GM19240 (cell line): Measurements from ENCODE around the gene TAB3.

Experiments used
- DNase-seq: peaks from one replicate; pipeline ENCODE4 v3.0.0; 2011; ENCODE audit warnings: low spot score; ENCODE audit not compliant: insufficient read length

TAB3 gene

GRCh38 chrX:30885136-30885535, 3.9 kb downstream of the TAB3 start:
- no peak for DNase-seq

GRCh38 chrX:30883138-30883537, 5.9 kb downstream of the TAB3 start:
- no peak for DNase-seq

- DNase-seq = no peak
These were observed 7.3 kb downstream of the TAB3 start for GRCh38 chrX:30881797-30882196.

GRCh38 chrX:30881390-30881789, 7.7 kb downstream of the TAB3 start:
- no peak for DNase-seq

DNA sequence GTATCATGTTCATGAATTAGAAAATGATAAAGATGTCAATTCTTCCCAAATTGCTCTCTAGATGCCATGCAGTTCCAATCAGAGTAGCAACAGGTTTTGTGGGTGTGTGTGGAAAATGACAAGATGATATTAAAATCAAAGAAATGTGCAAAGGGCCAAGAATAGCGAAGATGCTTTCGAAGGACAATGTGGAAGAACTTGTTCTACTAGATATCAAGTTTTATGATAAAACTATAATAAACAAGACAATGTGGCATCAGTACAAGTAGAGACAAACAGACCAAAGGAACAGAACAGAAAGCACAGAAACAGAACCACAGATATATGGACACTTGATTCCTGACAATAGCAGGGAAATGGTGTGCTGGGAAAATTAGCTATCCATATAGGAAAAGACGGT, 9.0 kb downstream of the TAB3 start:
- no peak for DNase-seq

DNA sequence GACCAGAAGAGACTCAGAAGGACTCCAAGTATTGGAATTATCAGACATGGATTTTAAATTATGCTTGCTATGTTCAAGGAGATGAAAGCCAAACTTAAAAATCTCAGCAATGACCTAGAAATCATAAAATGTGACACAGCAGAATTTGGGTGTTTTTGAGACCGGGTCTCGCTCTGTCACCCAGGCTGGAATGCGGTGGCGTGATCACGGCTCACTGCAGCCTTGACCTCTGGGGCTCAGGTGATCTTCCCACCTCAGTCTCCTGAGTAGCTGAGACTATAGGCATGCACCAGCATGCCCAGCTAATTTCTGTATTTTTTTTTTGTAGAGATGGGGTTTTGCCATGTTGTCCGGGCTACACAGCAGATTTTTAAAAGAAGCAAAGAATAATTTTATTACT, 12.7 kb downstream of the TAB3 start:
- no peak for DNase-seq

DNA sequence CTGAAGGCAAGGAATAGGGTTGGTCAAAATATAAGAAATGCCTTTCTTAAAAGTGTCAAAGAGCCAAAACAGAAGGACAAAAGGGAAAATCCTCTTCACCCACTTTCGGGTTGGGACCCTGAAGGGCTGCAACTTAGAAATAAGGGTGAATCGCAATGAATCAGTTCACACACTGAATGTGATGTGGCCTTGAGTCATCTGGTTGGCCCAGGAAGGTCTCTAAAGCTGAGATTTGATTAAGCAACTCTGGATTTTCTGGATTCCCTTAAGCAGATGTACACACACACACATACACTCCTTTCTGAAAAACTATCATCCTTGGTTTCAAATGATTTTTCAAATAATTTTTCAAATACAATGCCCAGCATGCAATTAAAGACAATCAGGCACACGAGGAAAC, 13.1 kb downstream of the TAB3 start:
- no peak for DNase-seq

GRCh38 chrX:30874851-30875250, 14.2 kb downstream of the TAB3 start:
- no peak for DNase-seq

GRCh38 chrX:30870572-30870971, 18.5 kb downstream of the TAB3 start:
- no peak for DNase-seq

DNA sequence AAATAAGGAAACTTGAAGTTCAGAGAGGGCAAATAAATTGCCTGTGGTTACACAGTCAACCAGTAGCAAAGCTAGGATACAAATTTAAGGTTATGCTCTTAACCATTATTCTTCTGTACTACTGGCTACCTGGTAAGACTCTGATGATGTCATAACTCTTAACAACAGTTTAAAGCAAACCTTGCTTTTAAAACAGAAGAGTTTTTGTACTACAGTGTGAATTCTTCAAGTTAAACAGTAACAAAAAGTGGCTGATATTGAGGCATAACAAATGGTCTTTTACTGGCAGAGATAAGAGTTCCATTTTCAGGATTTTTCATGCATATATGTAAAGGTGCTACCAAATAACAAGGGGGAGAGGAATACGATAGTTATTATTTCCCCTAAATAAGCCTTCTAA, 23.4 kb downstream of the TAB3 start:
- DNase-seq = no peak

GRCh38 chrX:30865015-30865414, 24.0 kb downstream of the TAB3 start:
- no peak for DNase-seq

DNA sequence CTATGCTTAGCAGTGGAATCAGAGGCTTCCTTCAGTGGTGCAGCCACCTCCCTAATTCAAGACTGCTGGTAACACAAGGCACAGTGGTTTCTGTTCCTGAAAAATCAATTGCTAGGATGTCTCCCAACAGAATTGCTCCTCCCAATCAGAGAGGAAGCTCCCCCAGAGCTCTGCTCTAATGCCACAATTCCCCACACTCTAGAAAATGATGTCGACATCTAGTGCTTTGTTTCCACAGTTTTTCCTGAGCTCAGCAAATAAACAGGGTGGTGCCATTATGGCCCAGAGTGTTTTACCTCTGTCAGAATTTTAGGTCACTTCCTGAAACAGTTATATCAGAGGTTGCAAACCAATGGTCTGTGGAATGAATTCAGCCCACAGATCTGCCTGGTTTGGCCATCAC, 24.7 kb downstream of the TAB3 start:
- no peak for DNase-seq

DNA sequence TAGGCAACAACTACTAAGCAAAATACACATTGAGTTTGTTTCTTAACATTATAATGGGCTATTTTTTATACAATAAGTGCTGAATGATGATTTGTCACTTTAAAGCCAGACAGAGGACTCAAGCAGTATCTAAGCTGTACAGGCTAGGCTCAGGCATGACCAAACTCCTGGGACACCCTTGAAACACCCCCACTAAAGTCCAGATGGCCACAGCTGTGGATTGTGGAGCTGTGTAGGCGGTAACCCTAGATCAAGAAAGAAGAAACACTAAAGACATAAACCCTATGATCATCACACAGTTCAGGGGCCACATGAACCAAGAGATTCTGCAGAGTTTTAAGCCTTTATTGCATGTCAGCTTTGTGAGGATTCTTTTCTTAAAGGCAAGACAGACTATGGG, 25.1 kb downstream of the TAB3 start:
- no peak for DNase-seq

DNA sequence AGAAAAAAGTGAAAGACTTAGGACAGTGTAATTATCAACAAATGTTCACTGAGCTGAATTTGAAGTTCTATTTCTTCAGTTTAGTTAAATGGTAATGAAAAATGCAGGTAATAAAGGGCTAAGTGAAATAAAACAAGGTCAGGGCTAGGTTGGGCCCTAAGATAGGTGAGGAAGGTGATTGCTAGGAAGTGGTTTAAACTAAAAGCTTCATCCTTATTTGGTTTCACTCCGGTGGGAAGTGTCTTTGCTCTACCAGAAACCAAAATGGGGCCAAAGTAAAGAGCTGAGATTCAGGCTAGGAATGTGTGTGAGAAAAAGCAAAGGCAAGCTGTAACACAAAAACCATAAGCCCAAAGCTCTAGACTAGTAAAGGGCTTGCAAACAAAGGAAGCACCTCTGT, 31.0 kb downstream of the TAB3 start:
- DNase-seq = no peak

GRCh38 chrX:30851449-30851848, 37.6 kb downstream of the TAB3 start:
- DNase-seq = no peak

- DNase-seq = no peak
These were observed 53.7 kb downstream of the TAB3 start for GRCh38 chrX:30835373-30835772.

GRCh38 chrX:30833896-30834295, 55.2 kb downstream of the TAB3 start:
- no peak for DNase-seq

DNA sequence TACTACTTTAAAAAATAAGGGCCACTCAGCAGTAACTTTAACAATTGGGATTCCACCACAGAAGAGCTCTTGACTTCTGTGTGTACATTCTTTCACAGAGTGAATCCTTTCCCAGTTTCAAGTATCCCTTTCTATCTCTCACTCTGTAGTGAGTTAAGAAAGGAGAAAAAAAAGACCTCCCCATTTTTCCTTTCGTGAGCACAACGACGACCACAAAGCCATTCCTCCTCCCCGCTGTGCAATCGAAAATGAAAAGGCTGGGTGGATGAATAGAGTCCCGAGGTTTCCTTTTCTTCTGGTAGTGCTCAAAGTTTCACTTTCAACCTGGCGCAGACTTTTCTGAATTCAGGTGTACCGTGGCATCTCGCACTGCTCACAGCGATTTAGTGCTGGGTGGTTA, 58.0 kb downstream of the TAB3 start:
- DNase-seq = peak; percentile 9

DNA sequence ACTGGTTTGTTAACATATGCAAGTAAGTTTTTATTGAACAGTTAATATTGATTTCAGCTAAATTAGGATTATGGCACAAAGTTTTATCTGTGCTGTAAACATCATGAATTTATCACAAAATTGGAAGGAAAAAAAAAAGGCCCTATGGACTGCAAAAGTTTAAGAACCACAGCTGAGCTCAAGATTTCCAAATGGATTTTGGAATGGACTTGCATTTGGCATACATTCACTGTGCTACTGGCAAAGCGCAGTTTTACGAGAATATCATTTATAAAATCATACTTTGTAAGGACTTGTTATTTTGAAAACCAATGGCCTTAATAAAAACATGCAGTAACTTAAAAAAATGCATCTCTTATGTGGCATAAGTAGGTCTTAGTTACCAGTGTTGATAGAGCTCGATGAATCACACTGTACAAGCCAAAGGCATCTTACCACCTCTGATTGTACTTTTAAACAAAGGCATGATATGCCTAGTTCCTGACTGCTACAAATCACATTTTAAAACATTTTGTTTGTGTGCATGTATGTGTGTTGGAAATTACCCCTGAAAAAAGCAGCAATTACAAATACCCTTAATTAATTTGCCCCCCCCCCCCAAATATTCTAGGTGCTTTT, 58.6 kb downstream of the TAB3 start:
- no peak for DNase-seq

GRCh38 chrX:30824275-30824674, 64.8 kb downstream of the TAB3 start:
- no peak for DNase-seq

DNA sequence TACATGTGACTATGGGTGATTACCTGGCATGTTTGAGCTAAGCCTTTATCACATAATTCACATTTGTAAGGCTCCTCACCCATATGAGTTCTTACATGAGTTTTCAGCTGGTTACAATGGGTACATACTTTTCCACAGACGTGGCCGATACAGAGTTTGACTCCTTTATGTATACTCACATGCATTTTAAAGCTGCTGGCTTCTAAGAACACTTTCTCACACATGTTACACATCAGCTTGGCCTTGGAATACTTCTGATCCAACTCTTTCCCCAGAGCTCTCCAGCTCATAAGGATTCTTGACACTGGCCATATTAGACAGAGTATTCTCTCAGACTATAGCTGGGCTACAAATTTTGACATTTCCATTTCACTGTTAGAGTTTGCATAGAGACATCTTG, 66.3 kb downstream of the TAB3 start:
- DNase-seq = no peak

DNA sequence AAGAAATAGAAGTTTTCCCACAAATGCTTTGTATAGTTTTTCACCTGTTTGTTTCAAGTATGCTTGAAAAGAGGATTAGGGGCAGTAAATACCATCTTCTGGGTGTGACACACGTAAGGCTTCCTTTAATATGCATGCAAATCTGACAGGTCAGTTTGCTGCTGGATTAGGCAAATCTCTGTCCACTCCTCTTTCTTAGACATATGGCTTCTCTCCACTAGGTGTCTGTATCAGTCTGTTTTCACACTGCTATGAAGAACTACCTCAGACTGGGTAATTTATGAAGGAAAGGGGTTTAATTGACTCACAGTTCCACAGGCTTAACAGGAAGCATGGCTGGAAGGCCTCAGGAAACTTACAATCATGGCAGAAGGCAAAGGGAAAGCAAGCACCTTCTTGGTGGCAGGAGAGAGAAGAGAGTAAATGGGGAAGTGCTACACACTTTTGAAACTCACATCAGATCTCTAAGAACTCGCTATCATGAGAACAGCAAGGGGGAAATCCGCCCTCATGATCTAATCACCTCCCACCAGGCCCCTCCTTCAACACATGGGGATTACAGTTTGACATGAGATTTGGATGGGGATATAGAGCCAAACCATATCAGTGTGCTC, 66.9 kb downstream of the TAB3 start:
- DNase-seq = no peak

DNA sequence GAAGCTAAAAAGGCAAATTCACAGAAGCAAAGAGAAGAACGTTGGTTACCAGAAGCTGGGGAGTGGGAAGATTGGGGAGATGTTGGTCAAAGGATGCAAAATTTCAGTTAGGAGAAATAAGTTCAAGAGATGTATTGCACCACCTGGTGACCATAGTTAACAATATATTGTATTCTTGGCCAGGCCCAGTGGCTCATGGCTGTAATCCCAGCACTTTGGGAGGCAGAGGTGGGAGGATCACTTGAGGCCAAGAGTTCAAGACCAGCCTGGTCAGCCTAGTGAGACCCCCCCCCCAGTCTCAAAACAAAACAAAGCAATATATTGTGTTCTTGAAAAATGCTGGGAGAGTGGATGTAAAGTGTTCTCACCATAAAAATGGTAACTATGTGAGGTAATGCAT, 67.9 kb downstream of the TAB3 start:
- DNase-seq = no peak

DNA sequence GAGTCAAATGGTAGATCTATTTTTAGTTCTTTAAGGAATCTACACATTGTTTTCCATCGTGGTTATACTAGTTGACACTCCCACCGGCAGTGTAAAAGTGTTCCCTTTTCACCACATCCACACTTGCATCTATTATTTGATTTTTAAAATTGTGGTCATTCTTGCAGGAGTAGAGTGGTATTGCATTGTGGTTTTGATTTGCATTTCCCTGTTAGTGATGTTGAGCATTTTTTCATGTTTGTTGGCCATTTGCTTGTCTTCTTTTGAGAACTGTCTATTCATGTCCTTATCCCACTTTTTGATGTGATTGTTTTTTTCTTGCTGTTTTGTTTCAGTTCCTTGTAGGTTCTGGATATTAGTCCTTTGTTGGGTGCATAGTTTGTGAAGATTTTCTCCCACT, 70.0 kb downstream of the TAB3 start:
- no peak for DNase-seq
